Measurements from ENCODE around the gene SHKBP1.

SHKBP1 gene

DNA sequence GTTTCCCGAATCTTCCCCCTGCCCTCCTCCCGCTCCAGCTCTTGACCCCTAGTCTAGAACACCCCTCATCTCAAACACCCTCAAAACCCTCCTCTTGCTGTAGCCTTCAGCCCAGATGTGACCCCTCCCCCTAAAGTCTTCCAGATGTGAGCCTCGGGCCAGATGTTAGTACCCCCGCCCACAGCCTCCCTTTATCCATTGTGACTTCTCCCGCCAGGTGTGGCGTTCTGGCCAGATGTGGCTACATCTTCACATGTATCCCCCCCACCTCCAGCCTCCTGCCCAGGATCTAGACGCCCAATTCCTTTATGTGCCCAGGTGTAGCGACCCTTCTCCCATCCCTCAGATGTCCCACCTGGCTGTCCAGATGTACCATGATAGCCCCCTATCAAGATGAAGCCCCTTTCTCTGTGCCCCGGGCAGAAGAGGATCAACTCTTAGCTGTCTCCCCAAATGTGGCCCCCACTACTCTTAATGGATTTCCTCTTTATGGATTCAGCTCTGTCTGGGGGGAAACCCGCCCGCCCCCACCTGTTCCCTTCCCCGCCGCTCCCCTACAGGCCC, 24.0 kb downstream of the SHKBP1 start:
- peak; percentile 34 for DNase-seq

DNA sequence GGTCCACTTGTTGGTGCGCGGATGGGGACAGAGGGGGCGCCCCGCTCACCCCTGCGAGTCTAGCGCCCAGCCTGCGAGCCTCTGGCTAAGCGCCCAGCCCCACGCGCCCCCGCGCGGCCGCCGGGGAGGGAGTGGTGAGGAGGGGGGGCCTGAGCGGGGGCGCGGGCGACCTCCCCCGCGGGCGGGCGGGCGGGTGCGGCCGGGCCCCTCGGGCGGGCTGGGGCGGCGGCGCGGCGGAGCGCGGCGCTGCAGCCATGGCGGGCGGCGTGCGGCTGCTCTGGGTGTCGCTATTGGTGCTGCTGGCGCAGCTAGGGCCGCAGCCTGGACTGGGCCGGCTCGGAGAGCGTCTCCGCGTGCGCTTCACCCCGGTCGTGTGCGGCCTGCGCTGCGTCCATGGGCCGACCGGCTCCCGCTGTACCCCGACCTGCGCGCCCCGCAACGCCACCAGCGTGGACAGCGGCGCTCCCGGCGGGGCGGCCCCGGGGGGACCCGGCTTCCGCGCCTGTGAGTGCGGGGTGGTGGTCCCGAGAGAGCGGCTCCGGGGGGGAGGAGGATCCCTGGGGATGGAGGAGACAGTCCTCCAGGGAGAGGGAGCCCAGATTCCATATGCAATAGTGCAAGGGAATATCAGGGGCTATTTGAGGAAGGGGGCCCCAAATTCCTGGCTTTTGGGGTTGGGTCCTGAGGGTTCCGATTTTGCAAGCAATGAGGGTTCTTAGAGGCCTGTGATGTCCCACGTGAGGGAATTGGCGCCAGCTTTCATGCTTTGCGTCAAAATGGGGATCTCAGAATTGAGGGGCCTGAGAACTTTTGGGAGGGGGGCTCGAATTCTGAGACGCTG, 24.7 kb downstream of the SHKBP1 start, which contains the start of gene LTBP4:
LTBP4 (plus strand) TSS at position 236 of the 841 bp plus-strand sequence; CDS start at position 255, 19 bp downstream.
- DNase-seq: peak; percentile 62

DNA sequence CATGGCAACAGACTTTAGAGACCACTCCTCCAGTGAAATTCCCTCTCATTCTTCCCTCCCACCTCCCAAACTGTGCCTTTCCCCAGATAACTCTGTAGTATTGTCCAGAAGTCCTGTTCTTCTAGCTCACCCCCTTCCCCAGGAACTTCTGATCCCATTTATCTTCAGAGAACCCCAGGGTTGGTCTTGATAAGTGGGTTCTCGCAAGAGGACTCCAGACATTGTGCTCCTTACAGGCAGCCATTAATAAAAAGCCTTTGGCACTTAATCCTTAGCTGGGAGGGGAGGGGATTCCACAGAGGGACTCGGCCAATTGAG, 26.4 kb downstream of the SHKBP1 start:
- DNase-seq: no peak

DNA sequence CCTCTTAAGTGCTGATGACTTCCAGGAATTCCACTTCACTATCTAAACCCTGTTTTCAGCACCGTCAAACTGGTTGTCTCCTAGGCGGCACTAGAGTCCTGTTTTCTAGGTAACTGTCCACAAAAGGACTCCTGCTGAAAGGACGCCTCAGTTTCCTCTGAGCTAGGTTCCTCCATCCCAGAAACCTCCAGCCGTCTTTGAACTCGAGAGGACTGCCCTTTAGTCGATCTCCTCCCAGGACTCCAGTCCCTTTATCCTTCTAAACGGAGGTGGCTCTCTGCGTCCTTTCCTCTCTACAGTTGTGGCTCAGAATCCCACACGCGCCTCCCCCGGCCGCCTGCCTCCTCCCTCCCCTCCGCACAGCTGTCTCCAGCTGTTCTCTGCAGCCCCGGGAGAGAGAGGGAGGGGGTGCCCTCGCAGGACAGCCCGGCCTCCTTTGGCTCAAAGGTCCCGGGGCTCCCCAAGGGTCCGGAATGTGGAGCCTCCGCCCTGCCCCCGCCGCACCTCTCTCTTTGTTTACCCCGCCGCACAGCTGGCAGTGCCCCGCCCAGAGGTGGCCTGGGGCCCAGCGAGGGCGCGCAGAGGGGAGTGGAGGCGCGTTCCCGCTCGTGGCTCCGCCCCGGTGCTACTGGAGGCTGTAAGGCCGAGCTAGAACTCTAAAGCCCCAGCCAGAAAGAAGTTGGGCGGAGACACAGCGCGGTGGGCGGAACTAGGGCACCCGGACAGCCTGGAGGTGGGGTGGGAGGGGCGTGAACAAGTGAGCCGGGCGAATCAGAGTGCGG, 26.9 kb downstream of the SHKBP1 start:
- DNase-seq: peak; percentile 95

DNA sequence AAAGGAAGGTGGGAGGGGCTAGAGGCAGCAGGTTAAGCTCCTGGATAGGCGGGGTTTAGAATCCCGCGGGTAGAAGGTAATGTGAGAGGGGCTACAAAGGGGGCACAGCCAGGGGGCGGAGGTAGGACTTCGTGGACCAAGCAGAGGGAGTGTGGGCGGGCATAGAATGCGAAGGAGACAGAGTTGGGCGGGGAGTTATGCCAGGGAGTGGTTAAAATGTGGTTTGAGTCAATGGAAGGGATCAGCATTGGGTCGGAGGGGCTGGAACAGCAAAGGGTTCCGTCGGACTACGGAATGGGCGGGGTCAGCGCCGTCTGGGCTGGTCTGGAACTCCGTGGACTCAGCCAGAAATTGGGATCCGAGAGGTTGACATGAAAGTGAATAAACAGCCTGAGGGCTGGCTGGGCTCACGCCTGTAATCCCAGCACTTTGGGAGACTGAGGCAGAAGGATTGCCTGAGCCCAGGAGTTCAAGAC, 27.5 kb downstream of the SHKBP1 start:
- DNase-seq: no peak

DNA sequence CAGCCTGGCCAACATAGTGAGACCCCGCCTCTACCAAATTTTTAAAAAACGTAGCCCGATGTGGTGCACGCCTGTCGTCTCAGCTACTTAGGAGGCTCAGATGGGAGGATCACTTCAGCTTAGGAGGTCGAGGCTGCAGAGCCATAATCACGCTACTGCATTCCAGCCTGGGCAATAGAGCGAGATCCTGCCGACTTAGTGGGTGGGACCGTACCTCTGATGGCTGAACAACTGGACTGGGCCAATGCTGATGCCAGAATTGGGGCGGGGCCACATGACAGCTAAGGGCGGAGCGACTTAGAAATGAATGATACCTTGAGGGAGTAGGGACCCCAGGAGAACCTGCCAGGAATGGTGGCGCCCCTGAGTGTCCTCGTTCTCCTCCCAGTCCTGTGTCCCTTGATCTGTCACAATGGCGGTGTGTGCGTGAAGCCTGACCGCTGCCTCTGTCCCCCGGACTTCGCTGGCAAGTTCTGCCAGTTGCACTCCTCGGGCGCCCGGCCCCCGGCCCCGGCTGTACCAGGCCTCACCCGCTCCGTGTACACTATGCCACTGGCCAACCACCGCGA, 28.1 kb downstream of the SHKBP1 start:
- no peak for DNase-seq

DNA sequence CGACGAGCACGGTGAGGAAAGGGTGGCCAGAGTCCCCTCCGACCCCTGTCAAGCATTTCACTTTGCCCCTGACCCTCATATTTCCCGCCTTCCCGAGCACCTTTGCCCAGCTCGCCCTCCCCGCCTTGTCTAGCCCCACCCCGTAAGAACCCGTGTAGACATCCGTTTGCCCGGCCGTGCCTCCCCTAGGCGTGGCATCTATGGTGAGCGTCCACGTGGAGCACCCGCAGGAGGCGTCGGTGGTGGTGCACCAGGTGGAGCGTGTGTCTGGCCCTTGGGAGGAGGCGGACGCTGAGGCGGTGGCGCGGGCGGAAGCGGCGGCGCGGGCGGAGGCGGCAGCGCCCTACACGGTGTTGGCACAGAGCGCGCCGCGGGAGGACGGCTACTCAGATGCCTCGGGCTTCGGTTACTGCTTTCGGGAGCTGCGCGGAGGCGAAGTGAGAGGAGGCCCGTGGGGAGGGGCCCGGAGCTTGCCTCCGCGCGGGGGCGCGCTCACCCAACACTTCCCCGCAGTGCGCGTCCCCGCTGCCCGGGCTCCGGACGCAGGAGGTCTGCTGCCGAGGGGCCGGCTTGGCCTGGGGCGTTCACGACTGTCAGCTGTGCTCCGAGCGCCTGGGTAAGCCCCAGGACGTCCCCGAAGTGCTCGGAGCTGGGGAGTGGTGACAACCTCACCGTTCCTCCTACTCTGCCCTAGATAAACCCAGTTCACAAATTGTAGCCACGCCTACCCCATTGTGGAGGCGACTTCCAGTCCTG, 28.7 kb downstream of the SHKBP1 start:
- DNase-seq: peak; percentile 78

DNA sequence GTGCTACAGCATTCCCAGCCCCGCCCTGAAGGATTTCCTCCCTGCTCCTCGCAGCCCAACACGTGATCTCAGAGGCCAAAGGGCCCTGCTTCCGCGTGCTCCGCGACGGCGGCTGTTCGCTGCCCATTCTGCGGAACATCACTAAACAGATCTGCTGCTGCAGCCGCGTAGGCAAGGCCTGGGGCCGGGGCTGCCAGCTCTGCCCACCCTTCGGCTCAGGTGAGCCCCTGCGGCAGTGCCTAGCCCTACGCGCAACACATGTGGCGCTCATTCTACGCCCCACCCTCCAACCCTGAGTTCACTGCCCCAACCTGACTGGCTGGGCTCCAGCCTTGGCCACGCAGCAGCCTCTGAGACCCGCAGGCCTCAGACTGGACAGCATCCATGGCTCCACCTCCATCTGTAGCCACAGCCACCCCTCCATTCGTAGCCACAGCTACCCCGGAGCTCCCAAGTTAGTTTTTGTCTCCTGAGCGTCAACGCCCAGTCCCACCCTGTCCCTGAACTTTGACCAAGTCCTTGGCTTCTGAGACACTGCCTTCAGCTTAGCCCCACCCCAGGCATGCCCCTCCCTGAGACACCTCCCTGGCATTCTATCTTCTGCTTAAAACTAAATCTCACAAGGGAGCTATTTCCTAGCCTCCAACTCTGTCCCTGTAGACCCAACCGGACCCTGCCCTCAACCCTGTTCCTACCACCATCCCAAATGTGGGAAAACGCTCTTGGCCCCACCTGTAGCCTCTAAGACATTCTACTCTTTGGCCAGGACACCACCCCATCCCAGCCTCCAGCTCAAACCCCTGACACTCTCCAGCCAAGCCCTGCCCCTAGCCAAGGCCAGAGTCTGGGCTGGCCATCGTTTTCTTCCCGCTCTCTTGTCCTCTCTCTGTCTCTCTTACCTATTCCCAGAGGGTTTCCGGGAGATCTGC, 30.9 kb downstream of the SHKBP1 start:
- peak; percentile 23 for DNase-seq

DNA sequence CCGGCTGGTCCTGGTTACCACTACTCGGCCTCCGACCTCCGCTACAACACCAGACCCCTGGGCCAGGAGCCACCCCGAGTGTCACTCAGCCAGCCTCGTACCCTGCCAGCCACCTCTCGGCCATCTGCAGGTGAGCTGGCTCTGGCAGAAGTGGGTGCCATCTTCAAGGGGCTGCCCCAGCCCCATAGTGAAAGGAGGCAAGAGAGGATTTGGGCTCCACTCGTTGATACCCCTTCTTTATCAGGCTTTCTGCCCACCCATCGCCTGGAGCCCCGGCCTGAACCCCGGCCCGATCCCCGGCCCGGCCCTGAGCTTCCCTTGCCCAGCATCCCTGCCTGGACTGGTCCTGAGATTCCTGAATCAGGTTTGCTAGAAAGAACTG, 31.6 kb downstream of the SHKBP1 start:
- no peak for DNase-seq

DNA sequence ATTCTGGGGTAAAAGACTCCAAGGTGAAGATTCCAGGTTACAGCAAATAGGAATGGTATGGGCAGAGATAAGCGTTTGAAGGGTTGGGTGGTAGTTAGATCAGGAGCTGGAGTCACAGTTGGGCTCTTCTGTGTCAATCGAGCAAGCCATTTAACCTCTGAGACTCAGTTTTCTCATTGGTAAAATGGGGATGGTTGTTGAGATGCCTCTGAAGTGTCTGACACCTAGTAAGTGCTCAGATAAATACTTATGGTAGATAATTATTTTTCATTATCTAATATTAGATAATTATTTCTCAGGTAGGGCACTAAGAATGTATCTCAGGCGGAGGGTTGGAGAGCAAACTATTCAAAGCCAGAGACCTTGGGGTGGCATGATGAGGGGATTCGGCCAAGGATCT, 32.3 kb downstream of the SHKBP1 start:
- no peak for DNase-seq

DNA sequence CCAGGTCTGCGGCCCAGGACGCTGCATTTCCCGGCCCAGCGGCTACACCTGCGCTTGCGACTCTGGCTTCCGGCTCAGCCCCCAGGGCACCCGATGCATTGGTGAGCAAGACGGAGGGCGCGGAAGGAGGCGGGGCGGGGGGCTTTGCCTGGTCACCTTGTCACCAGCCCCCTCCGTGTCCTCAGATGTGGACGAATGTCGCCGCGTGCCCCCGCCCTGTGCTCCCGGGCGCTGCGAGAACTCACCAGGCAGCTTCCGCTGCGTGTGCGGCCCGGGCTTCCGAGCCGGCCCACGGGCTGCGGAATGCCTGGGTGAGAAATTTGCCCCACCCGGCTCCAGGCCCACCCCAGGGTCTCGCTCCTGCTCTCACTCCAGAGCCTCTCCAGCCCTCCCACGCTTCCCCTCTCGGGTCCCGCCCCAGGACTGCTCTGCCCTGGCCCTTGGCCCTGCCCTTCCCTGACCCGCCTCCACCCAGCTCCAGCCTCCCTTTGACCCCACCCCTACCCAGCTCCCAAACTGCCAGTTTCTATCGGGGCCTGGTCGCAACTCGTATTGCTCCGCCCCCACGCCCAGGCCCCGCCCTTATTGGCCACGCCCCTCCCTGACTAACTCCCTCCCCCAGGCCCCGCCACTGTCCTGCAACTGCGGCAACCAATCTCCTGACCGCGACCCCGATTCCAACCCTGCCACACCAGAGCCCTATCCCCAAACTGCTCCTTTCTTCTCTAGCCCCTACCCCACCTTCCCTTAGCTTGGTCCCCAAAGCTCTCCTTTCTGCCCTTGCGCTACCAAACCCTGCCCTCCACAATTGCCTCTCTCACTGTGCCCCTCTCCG, 33.1 kb downstream of the SHKBP1 start:
- DNase-seq: peak; percentile 62

DNA sequence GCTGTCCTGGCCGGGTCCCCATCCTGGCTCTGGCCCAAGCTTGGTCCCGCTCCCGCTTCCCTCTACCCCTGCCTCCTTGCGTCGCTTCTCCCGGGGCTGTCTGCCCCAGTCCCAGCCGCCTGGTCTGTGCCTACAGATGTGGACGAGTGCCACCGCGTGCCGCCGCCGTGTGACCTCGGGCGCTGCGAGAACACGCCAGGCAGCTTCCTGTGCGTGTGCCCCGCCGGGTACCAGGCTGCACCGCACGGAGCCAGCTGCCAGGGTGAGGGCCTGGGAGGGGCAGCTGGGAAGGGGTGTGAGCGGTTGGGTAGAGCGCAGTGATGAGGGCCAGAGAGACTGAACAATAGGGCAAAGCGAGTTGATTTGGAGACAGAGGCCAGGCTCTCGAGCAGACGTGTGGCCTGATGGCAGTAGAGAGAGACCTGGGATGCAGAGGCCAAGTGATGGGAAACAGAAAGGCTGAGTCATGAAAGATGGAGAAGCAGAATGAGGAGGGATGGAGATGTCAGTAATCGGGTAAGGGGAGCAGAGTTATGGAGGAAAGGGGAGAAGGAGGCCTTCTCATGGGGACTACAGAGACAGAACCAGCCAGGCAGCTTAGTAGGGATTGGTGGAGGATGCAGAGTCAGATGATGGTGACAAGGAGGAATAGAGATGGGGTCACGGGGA, 33.9 kb downstream of the SHKBP1 start:
- peak; percentile 56 for DNase-seq

DNA sequence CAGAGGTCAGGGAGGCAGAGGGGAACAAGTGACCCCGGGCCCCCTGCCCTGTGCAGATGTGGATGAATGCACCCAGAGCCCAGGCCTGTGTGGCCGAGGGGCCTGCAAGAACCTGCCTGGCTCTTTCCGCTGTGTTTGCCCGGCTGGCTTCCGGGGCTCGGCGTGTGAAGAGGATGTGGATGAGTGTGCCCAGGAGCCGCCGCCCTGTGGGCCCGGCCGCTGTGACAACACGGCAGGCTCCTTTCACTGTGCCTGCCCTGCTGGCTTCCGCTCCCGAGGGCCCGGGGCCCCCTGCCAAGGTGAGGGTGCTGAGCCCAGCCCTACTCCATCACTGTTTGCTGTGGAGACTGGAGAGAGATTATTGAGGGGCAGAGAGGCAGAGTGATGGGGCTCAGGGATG, 34.4 kb downstream of the SHKBP1 start:
- DNase-seq: no peak

DNA sequence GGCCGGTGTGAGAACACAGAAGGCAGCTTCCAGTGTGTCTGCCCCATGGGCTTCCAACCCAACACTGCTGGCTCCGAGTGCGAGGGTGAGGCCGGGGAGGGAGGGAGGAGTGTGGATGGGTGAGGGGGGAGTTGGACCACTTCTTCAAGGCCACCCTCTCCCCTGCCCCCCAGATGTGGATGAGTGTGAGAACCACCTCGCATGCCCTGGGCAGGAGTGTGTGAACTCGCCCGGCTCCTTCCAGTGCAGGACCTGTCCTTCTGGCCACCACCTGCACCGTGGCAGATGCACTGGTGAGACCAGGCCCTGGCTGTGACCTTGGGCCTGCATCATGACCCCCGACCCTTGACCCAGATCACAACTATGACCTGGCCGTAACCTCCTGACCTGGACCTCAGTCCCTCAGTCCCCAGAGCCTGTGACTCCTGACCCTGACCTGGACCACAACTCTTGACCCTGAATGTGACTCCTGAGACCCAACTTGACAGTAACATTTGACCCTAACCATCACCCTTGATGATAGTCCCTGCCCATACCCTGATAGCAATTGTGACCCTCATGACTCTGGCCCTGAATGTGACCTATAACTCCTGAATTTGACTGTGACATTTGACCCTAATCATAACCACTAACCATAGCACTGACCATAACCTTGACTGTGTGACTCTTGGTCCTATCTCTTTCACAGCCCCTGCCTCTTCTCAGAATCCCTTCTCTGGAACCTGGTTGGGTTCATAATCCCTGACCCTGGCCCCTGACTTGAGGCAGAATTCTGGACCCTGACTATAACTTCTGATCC, 35.4 kb downstream of the SHKBP1 start:
- no peak for DNase-seq

DNA sequence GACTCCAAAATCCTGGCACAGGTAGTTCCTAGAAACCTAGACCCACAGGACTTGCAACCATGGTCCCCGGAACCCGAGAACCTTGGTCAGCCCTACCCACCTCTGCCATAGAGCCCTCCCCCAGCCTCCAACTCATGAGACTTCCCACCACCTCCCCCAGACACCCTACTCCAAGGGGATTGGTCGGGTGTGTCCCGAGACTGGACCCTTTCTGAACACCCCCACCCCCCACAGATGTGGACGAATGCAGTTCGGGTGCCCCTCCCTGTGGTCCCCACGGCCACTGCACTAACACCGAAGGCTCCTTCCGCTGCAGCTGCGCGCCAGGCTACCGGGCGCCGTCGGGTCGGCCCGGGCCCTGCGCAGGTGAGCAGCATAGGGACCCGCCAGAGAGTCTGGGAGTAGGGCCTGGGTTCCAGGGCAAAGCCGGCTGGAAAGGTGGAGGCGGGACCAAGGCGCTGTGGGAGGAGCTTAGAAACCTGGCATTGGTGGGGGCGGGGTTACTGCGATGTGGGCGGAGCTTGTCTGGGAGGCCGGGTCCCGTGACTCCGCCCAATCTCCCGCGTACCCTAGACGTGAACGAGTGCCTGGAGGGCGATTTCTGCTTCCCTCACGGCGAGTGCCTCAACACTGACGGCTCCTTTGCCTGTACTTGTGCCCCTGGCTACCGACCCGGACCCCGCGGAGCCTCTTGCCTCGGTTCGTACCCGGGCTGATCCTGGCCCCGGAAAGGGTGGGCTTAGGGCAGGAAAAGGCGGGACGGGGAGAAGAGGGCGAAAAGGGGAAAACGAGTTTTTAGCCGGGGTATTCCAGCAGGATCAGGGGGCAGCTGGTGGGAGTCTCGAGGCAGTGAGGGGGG, 36.4 kb downstream of the SHKBP1 start:
- peak; percentile 69 for DNase-seq

DNA sequence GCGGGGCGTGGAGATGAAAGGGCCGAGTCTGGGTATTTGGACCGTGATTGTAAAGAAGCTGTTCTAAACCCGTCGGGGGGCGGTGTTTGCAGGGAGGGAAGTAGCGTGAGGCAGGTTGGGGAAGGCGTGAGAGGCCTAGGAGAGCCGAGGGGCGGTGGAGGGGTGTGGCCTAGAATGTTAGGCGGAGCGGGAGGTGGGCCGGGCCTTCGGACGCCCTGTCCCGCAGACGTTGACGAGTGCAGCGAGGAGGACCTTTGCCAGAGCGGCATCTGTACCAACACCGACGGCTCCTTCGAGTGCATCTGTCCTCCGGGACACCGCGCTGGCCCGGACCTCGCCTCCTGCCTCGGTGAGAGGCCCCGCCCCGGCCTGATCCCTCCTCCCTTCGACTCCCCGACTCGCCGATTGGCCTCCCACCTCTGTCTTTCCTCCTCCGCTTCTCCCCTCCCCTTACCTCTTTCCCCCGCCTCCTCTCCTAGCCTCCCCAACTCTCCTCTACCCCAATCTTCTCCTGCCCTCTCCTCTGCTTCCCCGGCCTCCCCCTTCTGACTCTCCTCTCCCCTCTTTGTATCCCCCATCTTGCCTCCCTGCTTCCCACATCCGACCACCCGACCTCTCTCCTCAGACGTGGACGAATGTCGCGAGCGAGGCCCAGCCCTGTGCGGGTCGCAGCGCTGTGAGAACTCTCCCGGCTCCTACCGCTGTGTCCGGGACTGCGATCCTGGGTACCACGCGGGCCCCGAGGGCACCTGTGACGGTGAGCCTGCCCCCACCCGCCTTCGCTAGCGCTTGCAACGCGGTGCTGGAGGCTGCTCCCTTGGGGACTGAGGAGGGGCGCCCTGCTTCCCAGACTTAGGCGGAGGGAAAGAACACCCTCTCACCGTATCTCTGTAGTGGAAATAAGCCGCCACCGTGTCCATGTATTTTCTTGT, 37.3 kb downstream of the SHKBP1 start:
- DNase-seq: peak; percentile 87
